22Rv1 (cell line): Measurements from ENCODE around the gene SDR42E1.
A peak's percentile ranks its signal among the peaks of the same experiment; 100 is the strongest.

Source experiments
- H3K27ac ChIP-seq: fragments of 450-650 bp; 2 replicates; pipeline ENCODE4 v1.5.1; 2017
- CTCF ChIP-seq: fragments of 450-650 bp; IDR thresholded peaks from 2 replicates; pipeline ENCODE4 v1.5.1; 2017; ENCODE audit warnings: mild to moderate bottlenecking
- ZFX ChIP-seq: fragments of 450-650 bp; IDR thresholded peaks from 2 replicates; pipeline ENCODE4 v1.6.1; 2017; ENCODE audit warnings: antibody characterized with exemption, borderline replicate concordance

SDR42E1 gene

GRCh38 chr16:82037666-82038065 lies 26.4 kb upstream of the SDR42E1 start:
- no peak overlapping the region for H3K27ac ChIP-seq
- no peak for TF ChIP-seq CTCF
- no peak for TF ChIP-seq ZFX

- TF ChIP-seq CTCF (no peak), ZFX (no peak)
- H3K27ac ChIP-seq = no peak overlapping the region
These were observed 26.0 kb upstream of the SDR42E1 start for GRCh38 chr16:82037251-82037650.

- TF ChIP-seq CTCF = no peak
- TF ChIP-seq ZFX = no peak
- H3K27ac ChIP-seq = no peak within 1 kb of the TSS
These were observed 23.8 kb upstream of the SDR42E1 start, which contains the start of gene HSD17B2 for GRCh38 chr16:82034981-82035612. Gene HSD17B2, plus strand, starts transcription at chr16:82035253. Its CDS starts 172 bp downstream, at chr16:82035425.

GRCh38 chr16:82033683-82034300 lies 22.5 kb upstream of the SDR42E1 start:
- H3K27ac ChIP-seq = no peak overlapping the region
- TF ChIP-seq CTCF = no peak
- TF ChIP-seq ZFX = no peak

GRCh38 chr16:82033006-82033405 lies 21.7 kb upstream of the SDR42E1 start:
- no peak overlapping the region for H3K27ac ChIP-seq
- TF ChIP-seq CTCF = no peak
- no peak for TF ChIP-seq ZFX

- TF ChIP-seq CTCF (peak; percentile 38), ZFX (no peak)
- no peak overlapping the region for H3K27ac ChIP-seq
These were observed 20.1 kb upstream of the SDR42E1 start for GRCh38 chr16:82031116-82032084.
